ENCODE data around the gene CCDC40. TPM values are rescaled to one million over a fixed set of nuclear protein-coding genes. Genes with fewer than 3 reads are reported as not detected.
A peak's percentile ranks its signal among the peaks of the same experiment; 100 is the strongest.

CCDC40 gene
- total RNA-seq, 1 donor from 2014 or later = 29.6 TPM

DNA sequence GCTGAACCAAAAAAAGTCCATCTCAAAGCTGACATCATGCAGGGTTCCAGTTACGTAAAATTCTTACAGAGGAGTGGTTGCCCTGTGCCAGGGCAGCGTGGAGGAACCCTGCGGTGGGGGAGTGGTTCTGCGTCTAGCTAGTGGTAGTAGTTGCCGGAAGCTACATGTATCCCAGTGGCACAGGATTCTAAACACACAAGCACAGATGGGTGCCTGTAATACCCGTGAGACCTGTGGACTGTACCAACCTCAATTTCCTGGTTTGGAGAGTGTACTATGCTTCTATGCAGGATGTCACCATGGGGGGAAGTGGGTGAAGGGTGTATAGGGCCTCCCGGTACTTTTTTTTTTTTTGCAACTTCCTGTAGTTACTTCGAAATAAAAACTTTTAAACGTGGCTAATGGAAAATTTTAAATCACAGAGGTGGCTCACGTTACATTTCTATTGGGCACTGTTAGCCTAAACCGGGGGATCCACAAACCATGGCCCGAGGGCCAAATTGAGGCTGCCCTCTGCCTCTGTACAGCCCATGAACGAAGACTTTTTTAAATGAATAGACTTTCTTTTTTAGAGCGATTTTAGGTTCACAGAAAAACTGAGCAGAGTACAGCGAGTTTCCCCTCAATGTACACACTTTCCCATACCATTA is 39.3 kb upstream of the CCDC40 start:
- H3K27me3 Mint-ChIP-seq = no peaks in the 10 kb centered on the region
- TF ChIP-seq, protein P1, sequence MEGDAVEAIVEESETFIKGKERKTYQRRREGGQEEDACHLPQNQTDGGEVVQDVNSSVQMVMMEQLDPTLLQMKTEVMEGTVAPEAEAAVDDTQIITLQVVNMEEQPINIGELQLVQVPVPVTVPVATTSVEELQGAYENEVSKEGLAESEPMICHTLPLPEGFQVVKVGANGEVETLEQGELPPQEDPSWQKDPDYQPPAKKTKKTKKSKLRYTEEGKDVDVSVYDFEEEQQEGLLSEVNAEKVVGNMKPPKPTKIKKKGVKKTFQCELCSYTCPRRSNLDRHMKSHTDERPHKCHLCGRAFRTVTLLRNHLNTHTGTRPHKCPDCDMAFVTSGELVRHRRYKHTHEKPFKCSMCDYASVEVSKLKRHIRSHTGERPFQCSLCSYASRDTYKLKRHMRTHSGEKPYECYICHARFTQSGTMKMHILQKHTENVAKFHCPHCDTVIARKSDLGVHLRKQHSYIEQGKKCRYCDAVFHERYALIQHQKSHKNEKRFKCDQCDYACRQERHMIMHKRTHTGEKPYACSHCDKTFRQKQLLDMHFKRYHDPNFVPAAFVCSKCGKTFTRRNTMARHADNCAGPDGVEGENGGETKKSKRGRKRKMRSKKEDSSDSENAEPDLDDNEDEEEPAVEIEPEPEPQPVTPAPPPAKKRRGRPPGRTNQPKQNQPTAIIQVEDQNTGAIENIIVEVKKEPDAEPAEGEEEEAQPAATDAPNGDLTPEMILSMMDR (conservative IDR thresholded peaks at IDR 0.05) = no peak

DNA sequence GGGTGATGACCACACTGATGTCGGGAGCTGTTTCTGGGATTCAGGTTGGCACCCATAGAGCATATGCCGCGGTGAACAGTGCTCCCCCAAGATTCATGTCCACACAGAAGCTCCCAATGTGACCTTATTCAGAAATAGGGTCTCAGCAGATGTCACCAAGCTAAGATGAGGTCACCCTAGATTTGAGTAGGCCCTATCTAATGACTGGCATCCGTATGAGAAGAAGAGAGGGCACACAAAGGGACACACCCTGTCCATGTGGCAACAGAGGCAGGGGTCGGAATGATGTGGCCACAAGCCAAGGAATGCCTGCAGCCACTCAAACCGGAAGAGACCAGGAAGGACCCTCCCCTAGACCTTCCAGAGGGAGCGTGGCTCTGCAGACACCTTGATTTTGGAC is 36.3 kb upstream of the CCDC40 start:
- DNase-seq (ENCODE audit: extremely low spot score, unreplicated experiment) = no peak
- H3K36me3 Mint-ChIP-seq = peaks cover 8% of the 10 kb centered on the region
- H3K4me3 Mint-ChIP-seq = no peak overlapping the region
- peaks cover 8% of the 10 kb centered on the region for H3K4me1 Mint-ChIP-seq (ENCODE audit: unreplicated experiment)
- TF ChIP-seq, protein P1 (conservative IDR thresholded peaks at IDR 0.05) = no peak
- H3K27me3 Mint-ChIP-seq = no peaks in the 10 kb centered on the region
- H3K9me3 Mint-ChIP-seq = no peaks in the 10 kb centered on the region
- H3K27ac Mint-ChIP-seq = no peak overlapping the region

More for the DNA sequence above, 39.3 kb upstream of the CCDC40 start:
- DNase-seq (ENCODE audit: extremely low spot score, unreplicated experiment) = no peak
- Mint-ChIP-seq H3K36me3 (peaks cover 8% of the 10 kb centered on the region), H3K4me3 (no peak overlapping the region), H3K9me3 (no peaks in the 10 kb centered on the region), H3K27ac (no peak overlapping the region), H3K4me1 (ENCODE audit: unreplicated experiment) (peaks cover 27% of the 10 kb centered on the region)

DNA sequence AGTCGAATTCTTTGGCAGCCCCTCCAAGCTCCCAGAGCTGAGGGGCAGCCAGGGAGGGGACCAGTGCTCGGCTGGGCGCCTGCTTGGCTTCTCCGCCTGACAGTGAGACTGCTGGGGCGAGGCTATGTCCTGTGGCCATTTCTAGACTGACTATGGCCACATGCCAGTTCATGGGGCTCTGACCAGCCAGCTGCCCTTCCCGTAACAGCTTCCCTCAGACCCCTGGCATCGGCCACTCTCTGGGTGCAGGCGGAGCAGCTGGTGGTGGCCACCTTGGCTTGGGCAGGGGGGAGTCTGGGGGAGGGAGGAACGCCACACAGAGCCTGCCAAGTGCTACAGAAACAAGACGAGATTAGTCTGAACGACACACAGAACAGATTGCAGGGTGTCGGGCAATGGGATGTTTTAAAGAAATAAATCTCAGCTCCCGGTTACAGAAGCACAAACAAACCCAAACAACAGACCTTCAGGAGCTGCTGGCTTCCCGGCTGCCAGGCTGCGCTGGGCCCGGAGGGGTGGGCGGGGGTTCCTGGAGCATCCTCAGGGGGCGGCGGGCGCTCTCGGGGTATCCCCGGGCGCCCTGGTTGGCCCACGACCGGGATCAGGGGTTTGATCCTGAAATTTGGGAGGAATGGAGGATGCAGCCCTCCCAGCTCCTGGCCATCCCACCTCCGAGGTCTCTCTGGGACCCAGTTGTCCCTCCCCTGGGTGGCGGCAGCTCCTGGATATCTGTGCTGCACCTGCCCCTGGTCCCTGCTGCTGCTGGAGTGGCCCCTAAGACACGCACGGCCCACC is 35.3 kb upstream of the CCDC40 start:
- TF ChIP-seq, protein P1 (conservative IDR thresholded peaks at IDR 0.05) = no peak
- Mint-ChIP-seq H3K36me3 (peaks cover 8% of the 10 kb centered on the region), H3K27ac (no peak overlapping the region), H3K27me3 (no peaks in the 10 kb centered on the region), H3K4me1 (ENCODE audit: unreplicated experiment) (peaks cover 13% of the 10 kb centered on the region), H3K4me3 (no peak overlapping the region), H3K9me3 (no peaks in the 10 kb centered on the region)
- no peak for DNase-seq (ENCODE audit: extremely low spot score, unreplicated experiment)

DNA sequence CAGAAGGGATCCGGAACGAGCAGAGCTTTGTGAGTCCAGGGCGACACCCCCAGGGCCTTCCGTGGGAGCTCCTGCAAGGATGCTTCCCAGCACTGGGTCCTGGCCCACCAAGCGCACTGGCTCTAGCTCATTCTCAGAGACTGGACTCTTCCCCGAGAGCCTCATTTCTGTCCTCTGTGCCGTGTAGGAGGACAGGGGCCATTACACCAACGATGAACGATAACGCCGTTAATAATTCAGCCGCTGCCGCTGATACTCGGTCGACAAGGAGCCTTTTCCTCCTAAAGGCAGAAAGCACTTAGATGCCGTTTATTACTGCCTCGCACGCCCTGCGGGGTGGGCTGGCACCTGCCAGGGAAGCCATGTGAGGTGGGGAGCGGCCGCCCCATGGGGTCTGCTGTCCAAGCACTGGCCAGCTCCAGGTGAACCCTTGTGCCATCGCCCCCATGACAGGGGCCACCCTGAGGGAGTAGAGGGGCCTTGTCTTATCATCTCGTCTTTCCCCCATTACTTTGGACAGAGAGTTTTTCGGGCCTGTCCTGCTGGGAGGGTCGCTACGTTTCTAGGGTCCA is 34.3 kb upstream of the CCDC40 start:
- no peaks in the 10 kb centered on the region for H3K27me3 Mint-ChIP-seq
- H3K27ac Mint-ChIP-seq = peak overlapping the region; percentile 46

DNA sequence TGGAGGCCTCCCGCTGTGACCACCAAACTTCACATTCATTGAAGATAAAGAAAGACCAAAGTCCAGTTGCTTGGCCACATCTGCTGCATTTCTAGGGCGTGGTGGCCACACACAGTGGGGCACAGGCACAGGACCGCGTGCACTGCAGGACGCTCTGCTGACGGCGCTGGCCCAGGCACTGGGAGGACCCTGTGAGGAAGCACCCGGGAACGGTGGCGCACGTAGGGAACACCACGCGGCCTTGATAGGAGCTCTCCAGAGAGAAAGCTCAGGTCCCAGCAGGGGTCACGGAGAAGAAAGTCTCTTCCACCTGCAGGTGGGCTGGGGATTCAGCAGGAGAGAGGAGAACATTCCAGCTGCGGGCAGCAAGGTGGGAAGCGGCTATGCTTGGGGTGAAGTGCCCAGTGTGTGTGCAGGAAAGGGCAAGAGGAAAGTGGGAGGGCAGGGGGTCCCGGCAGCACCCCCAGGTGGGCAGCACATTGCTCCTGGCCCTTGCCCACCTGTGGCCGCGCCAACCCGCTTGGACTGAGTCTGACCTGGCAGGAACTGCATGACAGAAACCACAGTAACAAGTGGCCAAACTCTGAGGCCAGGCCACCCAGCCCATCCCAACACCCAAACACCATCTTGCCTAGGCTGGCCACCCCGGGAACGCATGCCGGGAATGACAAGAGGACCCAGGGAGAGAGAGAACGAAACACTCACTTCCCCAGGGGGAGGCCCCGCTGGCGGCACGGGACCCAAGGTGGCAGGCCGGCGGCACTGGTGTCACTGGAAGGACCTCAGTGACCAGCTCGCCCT is 33.6 kb upstream of the CCDC40 start:
- Mint-ChIP-seq H3K9me3 (no peaks in the 10 kb centered on the region), H3K36me3 (peaks cover 3% of the 10 kb centered on the region), H3K4me1 (ENCODE audit: unreplicated experiment) (peaks cover 5% of the 10 kb centered on the region), H3K4me3 (peak overlapping the region; percentile 28), H3K27me3 (no peaks in the 10 kb centered on the region), H3K27ac (peak overlapping the region; percentile 46)
- TF ChIP-seq, protein P1 (conservative IDR thresholded peaks at IDR 0.05) = no peak
- DNase-seq (ENCODE audit: extremely low spot score, unreplicated experiment) = no peak

More for the DNA sequence above, 34.3 kb upstream of the CCDC40 start:
- peak overlapping the region; percentile 28 for H3K4me3 Mint-ChIP-seq
- H3K4me1 Mint-ChIP-seq (ENCODE audit: unreplicated experiment) = peaks cover 8% of the 10 kb centered on the region
- DNase-seq (ENCODE audit: extremely low spot score, unreplicated experiment) = no peak
- H3K36me3 Mint-ChIP-seq = peaks cover 3% of the 10 kb centered on the region
- TF ChIP-seq, protein P1 (conservative IDR thresholded peaks at IDR 0.05) = no peak
- no peaks in the 10 kb centered on the region for H3K9me3 Mint-ChIP-seq

All from type B pancreatic cell (in vitro differentiated cells).